GM19023 (cell line): Measurements from ENCODE around the gene TREML4.
"Not testable (repeated sequence)": the region's sequence is repeated elsewhere in the genome, so short reads cannot be mapped to it uniquely, and the experiment has no call there.

Experiments
- ATAC-seq: cut with Tn5 transposase; IDR thresholded peaks from one replicate; pipeline ENCODE4 v1.9.1; 2021; ENCODE audit warnings: mild to moderate bottlenecking, moderate library complexity; ENCODE audit not compliant: unreplicated experiment

Gene TREML4, protein sequence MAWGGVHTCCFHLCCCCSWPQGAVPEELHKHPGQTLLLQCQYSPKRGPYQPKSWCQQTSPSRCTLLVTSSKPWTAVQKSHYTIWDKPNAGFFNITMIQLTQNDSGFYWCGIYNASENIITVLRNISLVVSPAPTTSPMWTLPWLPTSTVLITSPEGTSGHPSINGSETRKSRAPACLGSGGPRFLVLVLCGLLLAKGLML

DNA sequence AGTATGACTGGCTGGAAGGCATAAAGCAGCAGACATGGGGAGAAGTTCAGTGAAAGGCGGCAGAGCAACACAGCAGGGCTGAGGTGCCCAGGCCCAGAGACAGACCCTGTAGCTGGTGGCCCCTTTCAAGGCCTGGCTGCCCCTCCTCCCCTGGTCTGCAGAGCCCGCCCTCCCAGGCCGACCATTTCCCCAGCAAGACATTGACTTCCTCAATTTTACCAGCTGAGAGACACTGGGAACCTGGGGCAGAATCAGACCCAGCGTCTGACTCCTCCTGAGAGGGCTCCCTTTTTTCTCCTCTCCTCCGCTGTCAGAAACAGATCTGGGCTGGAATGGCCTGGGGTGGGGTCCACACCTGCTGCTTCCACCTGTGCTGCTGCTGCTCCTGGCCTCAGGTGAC, at the start of gene TREML4:
Gene TREML4, plus strand, starts transcription at position 254 of the 400 bp plus-strand sequence. Its CDS starts 79 bp downstream, at position 333.
- ATAC-seq: no peak

DNA sequence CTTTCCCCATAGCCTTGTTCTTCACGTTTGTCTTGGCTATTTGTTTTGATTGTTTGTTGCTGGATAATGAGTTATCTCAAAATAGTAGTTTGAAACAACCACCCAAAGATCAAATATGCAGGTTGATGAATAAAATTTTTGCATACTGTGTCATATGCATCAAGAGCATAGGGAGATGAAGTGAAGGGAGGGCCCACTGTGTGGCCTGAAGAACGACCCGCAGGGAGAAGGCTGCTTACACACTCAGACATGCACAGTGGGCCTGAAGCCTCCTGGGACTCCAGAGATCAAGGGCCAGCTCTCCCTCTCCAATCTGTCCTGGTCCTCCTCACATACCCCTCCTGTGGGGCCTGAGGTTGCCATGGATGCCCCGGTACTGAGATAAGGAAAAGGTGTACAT, 49.0 kb upstream of the TREML4 start:
- ATAC-seq: no peak

DNA sequence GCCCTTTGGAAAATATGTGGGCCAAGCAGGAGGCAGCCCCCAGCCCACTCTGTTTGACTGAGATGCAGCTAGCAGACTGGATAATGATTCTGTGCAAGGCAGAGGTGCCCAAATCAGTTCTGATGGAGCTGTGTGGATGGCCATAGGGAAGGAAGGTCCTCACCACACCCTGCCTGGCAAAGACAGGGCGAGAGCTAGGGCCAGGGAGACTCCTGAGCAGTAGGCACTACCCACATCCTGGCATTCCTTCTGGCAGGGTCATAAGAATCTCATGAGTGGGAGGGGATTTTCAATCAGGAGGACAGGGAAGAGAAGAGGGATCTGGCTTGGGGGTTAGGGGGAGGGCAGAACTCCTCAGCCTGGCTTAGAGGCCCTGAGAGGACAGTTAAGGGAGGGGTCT, 46.6 kb upstream of the TREML4 start:
- ATAC-seq: no peak

DNA sequence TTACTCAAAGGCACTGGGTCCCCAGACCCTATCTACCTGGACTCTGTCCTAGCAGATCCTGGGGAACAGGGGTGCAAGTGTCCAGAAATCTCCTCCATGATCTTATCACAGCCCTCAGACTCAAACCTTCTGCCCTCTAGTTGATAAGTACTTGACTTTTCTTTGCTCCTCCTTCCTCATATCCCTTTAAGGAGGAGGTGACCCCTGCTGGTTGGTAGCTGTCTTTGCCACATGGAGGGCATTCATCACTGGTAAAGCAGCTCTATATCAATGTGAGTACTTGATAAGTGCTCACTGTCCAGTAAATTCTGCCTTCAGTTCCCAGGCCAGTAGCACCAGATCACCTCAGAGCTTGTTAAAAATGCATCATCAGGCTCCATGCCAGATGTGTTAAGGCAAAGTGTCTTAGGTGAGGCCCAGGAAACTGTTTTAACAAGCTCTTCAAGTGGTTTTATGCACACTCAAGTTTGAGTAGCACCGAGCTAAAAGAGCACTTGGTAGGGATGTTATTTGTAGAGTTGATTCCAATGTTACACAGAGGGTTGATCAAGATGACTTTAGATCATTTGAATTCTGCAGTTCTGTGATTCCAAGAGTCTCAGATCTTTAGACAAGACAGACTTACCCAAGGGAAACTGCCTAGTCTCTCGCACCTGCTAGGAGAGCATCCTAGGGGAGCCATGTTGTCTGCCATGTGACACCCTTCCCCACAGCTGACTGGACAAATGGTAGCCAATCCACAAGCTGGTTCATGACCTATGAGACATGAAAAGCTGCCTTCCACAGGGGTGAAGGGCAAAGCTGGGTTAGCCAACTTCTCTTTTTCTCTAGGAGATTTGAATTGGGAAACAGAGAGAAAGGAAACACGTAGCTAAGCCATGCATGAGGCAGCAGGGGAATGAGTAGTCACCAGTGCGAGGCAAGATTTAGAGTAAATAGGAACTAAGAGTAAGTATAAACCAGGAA, 45.8 kb upstream of the TREML4 start:
- peak; percentile 69 for ATAC-seq

DNA sequence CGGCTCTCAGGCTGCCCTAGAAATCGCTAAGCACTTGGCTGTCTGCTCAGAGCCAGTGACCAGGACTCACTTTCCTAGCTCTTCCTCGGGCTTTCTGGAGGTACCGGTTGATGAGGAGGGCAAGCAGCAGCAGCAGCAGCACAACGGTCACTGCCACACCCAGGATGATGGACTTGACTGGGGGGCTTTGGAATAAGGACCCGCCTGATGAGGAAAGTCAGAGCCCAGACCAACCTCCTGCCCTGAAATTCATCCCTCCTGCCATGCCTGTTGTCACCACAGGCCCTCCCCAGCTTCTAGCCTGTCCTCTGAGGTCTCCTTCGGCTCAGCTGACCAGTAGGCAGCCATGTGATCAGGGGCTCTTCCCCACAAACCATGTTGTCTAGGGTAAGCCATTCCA, 43.4 kb upstream of the TREML4 start:
- no peak for ATAC-seq

DNA sequence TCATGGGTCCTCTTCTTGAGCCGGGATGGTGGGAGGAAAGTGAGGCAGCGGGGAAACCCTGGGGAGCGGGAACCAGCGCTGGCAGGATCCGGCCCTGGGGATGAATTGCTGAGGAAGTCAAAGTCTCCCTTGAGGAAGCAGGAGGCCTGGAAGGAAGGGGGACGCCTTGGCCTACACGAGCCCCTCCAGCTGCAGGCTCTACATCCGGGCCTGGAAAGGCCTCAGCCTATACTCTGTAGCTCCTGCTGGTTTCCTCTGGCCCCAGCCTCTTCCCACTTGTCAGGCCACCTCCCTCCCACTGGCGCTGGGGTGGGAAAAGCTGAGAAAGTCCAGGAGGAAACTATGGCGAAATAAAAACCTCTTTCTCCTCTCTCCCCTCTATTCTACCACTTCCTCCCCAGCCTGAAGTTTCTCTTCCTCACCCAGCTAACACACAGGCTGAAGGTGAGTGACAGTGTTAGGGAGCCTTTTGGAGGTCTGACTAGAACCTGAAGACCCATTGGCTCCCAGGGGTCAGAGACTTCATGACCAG, 42.1 kb upstream of the TREML4 start:
- ATAC-seq: no peak

DNA sequence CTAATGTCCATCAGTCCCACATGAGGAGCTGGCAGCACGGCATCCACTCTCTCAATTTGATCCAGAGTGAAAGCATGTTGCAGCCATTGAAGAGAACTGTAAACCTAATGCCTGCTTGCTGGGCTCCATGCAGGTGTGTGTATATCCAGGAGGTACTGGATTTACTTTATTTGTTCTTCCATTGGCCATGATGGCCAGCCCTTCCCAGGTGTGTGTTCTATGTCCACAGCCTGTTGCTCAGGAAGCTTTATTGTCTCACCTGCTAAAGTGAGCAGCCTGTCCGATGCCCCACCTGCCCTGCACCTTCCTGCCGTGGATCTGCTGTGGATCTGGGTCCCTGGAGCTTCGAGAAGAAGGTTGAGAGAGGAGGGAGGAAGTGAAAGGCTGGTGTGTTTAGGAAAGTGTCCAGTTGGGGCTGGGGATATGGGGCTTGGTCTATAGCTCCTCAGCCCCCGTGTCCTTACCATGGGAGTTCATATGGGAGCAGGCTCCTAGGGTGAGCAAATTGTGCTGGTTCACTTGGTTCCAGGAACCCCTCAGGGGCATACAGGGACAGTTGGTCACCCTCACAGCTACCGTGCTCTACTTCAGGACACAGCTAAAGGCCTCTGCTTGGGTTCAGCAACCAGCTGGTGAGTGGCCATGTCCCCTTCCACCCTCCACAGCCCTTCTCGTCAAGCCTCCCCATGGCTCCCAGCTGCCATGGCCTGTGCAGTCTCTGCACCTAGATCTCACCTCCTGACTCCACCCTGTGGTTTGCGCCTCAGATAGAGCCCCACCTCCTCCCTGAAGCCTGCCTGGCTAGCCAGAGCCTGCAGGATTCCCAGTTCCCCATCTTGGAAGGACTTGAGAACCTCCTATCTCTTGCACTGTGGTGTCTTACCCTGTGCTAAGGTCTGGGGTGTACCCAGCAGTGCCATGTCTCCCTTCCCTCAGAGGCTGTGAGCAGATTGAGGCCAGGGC, 39.9 kb upstream of the TREML4 start:
- no peak for ATAC-seq

DNA sequence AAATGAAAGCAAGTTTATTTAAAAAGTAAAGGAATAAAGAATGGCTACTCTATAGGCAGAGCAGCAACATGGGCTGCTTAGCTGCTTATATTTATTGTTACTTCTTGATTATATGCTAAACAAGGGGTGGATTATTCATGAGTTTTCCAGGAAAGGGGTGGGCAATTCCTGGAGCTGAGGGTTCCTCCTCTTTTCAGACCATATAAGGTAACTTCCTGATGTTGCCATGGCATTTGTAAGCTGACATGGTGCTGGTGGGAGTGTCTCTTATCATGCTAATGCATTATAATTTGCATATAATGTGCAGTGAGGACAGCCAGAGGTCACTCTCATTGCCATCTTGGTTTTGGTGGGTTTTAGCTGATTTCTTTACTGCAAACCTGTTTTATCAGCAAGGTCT, 39.1 kb upstream of the TREML4 start:
- ATAC-seq: not testable (repeated sequence)

DNA sequence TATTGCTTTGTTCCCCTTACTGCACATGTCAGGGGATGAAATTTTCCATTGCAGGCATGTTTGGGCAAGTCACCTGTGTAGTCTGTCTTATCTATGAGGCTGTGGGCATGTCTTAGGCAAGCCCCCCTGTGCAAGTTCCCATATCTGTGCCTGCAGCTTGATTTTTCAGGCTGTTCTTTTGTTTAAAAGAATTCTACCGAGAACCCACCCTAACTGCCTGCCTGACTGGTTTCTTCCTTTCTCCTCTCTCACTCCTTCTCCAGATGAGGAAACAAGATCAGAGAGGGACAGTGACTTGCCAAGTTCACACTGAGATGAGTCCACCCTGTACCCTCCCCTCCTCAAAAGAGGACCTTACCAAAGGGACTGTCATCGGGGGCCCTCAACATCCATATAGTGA, 38.2 kb upstream of the TREML4 start:
- no peak for ATAC-seq

DNA sequence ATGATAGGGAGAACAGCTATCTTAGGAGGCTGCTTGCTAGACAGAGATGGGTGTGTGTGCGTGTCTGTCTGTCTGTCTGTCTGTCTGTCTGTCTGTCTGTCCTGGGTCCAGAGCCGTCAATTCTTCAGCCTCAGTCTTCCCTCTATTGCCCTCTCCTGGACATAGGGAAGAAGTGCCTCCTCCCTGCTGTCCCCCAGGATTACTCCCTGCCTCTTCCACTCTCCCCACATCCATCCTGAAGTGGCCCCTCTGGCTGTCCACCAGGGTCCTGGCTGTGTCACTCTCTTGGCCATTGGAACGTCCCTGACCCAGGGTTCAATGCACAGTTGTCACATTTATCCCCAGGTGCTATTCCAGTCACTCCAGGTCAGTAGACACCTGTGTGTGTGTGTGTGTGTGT, 37.4 kb upstream of the TREML4 start:
- no peak for ATAC-seq

DNA sequence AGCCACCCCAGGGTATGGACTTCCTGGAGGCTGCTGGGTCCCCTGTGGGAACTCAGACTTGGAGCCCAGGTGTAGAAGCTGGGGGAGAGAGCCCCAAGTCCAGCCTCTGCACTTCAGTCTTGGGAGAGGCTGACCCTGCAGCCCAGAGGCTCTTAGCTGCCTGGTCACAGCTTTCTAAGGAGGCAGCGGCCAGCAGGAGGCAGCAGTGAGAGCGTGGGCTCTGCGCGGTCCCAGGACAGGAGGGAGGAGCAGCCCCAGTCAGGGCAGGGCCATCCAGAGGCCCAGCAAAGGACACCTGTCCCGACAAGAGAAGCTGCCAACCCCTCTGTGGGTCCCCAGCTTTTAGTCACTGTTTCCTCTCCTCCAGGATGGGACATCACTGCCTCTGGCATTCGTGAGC, 36.6 kb upstream of the TREML4 start:
- ATAC-seq: no peak

DNA sequence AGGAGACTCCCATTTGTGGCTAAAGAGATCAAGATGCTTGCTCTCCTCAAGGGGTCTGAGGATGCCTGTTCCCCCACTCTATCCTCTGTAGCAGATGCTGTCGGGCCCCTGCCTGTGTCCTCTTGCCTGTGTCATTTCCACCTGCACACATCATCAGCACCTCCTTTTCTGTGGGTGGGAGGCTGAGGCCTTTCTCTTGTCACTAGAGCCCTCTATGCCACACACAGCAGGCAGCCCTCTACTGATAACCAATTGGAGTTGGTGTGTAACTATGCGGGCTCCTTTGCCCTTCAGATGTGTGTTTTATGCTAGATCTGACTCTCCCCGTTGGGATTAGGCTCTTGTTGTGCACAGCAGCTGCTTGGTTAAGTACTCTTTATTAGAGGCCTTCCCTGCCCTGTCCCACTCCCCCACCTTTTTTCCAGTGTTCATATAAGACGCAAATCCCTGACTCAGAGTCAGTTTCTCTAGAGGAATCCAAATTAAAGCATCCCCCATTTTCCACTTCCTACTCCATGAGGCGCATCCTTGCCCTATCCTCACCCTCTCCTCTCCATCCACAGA, 34.9 kb upstream of the TREML4 start:
- ATAC-seq: no peak

DNA sequence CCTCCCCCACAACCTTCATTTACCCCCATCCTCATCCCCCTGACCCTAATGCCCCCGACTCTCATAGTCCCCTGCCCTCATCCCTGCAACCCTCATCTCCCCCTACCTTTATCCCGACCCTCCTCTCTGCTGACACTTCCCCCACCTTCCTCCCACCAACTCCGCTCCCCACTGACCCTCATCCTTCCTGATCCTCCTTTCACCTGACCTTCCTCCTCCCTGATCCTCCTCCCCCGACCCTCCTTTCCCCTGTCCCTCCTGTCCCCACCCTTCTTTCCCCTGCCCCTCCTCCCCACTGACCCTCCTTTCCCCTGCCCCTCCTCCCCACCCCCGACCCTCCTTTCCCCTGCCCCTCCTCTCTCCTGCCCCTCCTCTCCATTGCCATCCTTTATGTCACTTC, 34.3 kb upstream of the TREML4 start:
- no peak for ATAC-seq

DNA sequence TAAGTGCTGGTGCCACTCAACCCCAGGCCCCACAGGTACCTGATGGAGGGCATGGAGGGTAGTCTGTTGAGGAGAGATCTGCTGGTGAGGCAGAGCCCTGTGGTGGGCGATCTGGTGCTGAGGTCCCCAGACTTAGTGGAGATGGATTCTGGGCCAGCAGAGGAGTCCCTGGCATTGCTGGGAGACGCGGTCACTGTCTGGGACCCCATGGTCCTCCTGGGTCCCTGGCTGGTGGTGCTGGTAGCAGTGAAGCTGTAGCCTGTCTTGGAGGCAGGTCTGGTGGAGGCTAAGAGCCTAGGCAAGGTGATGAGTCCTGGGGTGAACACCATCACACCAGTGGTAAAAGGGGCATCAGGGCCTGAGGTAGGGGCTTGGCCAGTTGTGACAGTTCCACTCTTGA, 33.8 kb upstream of the TREML4 start:
- no peak for ATAC-seq

DNA sequence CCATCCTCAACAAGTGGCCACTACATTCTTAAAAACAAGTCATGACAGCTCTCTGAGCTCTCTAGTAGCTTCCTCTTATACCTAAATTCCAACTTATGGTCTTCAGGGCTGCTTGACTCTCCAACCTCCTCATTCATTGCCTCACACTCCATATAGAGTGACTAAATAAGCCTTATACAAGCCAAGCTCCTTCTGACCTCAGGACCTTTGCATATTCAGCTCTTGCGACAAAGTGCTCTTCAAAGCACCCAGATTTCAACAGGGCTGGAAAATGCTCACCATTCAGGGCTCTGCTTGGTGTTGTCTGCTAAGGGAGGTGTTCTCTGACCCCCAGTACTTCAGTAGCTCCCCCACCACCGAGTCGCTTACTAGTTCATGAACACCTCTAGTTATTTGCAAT, 30.9 kb upstream of the TREML4 start:
- no peak for ATAC-seq

DNA sequence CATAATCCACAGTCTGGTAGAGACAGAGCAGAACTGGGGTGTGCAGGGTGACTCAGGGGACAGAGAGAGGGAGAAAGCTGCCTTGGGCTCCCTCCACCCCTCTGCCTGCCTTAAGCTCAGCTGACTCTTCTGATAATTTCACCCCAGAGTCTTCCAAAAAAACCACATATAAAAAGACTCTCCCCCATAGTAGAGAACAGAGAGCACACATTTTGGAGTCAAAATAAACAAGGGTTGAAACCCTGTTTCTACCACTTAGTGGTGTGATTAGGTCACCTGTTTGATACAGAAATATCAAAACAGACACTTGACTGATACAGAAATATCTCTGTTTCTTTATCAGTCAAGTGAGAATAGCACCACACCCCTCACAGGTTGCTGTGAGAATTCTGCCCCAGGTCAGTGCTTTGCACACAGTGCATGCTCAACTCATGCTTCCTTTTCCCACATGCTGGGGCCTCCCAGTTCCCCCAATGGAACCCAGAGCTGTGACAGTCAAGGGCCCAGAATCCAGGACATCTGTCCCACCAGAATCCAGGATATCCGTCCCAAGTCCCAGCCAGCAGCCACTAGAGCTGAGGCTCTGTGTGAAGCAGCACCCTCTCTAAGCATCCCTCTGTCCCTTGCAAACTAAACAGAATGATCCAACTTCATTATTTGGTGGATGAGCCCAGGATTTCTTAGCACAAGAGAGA, 28.4 kb upstream of the TREML4 start:
- ATAC-seq: peak; percentile 50

DNA sequence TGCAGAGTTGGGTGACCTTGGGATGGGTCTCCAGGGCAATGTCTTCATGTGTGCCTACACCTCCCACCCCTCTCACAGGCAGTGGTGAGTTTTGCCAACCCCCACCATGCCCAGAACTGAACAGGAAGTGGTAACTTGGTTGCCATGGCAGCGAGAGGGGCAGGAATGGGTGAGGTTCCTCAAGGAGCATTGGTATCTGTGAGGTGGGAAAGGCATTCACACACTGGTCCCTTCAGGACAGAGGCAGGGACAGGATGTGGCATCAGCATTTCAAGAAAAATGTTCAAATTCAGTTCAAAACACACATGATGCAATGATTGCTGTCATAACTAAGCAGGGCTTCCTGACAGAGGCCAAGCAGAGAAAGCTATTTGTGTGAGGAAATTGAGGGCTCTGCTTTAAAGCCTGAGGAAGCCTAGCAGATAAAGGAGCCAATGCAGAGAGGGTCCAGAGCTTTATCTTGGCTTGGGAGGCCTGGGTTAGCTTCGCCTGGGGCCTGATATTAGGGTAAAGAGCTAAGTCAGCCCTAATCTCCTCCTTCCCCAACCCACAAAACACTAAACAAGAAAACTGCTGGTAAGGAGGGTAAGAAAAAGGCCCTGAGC, 27.8 kb upstream of the TREML4 start:
- ATAC-seq: peak; percentile 26

DNA sequence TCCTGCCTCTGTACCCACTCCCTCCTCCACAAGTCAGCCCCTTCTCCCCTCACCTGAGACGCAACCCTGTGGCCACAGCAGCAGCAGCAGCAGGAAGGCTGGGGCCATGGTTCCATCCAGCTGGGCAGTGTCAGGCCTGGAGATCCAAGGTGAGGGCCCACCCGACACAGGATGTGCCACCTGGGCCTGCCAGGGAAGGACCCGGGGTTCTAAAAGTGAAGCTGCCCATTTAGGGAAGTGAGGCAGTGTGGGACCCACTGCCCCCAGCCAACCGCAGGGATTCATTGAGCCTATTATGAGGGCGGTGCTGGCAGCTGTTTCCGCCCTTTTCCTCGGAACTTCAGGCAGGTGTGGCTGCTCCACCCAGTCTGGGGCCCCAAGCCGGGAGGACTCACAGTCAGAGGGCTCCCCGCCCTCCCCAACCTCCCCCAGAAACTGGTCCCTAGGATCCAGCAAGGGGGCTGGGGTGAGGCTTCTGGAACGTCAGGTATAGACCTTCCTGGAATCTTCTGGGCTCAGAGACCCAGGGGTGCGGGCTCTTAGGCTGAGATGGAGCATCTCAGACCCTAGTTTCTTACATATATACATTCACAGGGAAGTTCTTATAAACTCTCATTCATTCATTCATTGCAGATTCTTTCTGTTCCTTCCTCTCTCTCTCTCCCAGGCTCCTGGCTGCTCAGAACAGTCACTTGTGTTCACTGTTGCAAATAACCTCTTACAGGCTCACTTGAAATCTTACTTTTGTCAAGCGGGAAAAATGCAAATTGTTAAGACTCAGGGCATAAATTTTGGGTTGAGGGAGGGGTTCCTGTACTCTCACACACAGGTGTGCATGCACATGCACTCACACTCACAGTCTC, 27.0 kb upstream of the TREML4 start, which contains the start of gene TREML2:
Gene TREML2, minus strand, starts transcription at position 249 of the 863 bp plus-strand sequence. Its CDS starts 141 bp downstream, at position 108.
- ATAC-seq: peak; percentile 31
